Endothelial cell of umbilical vein (primary cell): ENCODE results near the gene SSB.

Experiments used
- POLR2A ChIP-seq: IDR thresholded peaks from 2 replicates; pipeline ENCODE4 v1.6.1; 2012; ENCODE audit warnings: low read depth, mild to moderate bottlenecking, control low read depth, low read length
- TF ChIP-seq, protein P1 (sequence below), 2 donors: IDR thresholded peaks; 1 replicate in 1 of 2; 2 replicates in 1 of 2; pipeline ENCODE4 v1.5.1; 2011; ENCODE audit warnings: low read length in 2 of 2, mild to moderate bottlenecking in 2 of 2, moderate library complexity in 2 of 2, control low read depth in 1 of 2, inconsistent platforms in 1 of 2, low read depth in 1 of 2; ENCODE audit not compliant: insufficient read depth in 1 of 2; ENCODE audit errors: extremely low read depth in 1 of 2

DNA sequence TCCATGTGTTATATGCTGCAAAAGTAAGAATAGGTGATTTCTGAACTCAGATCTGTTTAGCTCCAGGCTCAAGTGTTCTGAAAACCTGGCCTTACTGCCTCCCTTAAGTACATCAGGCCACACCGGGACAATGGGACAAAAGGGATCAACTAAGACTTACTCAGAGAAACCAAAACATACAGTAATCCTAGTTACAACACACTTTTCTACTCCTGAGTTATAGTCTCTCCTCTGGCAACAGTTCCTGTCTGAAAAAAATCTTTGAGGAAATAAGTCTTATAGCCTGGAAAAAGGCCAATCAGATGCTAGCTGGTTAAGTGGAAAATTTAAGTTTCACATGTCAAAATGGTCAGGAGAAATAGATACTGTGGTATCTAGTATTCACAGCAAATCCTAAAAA lies 20.4 kb downstream of the SSB start:
- TF ChIP-seq, protein P1, sequence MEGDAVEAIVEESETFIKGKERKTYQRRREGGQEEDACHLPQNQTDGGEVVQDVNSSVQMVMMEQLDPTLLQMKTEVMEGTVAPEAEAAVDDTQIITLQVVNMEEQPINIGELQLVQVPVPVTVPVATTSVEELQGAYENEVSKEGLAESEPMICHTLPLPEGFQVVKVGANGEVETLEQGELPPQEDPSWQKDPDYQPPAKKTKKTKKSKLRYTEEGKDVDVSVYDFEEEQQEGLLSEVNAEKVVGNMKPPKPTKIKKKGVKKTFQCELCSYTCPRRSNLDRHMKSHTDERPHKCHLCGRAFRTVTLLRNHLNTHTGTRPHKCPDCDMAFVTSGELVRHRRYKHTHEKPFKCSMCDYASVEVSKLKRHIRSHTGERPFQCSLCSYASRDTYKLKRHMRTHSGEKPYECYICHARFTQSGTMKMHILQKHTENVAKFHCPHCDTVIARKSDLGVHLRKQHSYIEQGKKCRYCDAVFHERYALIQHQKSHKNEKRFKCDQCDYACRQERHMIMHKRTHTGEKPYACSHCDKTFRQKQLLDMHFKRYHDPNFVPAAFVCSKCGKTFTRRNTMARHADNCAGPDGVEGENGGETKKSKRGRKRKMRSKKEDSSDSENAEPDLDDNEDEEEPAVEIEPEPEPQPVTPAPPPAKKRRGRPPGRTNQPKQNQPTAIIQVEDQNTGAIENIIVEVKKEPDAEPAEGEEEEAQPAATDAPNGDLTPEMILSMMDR (IDR thresholded peaks at IDR 0.05; ENCODE audit: extremely low read depth in 1 of 2, insufficient read depth in 1 of 2, low read depth in 1 of 2, low read length in 2 of 2): no peak
- TF ChIP-seq POLR2A: no peak
